GM19351 (cell line): Measurements from ENCODE around the gene KANSL1.

Experiments used
- ATAC-seq: cut with Tn5 transposase; IDR thresholded peaks from one replicate; pipeline ENCODE4 v1.9.1; 2021; ENCODE audit warnings: mild to moderate bottlenecking, moderate library complexity; ENCODE audit not compliant: unreplicated experiment

Gene KANSL1

DNA sequence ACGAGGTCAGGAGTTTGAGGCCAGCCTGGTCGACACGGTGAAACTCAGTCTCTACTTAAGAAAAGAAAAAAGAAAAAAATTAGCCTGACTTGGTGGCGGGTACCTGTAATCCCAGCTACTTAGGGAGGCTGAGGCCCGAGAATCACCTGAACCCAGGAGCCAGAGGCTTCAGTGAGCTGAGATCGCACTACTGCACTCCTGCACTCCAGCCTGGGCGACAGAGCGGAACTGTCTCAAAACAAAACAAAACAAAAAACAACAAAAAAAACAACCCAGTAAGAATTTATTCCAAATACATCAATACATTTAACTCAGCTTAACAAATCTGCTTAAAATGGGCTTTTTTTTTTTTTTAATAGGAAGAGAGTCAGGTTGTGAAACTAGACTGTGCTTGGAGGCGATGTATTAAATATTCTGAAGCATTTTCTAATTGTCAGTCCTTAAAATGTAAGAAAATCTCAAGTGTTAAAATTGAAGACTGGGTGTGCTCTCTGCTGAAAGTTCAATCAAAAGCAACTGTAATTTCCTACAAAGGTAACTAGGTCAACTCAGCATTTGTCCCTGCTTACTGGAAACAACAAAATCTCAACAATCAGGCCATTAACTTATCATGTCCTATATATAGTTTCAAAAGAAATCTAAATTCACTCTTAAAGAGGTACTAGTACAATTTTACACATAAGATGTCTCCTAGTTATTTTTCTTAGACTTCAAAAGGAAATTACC, 23.2 kb downstream of the KANSL1 start:
- ATAC-seq: no peak

DNA sequence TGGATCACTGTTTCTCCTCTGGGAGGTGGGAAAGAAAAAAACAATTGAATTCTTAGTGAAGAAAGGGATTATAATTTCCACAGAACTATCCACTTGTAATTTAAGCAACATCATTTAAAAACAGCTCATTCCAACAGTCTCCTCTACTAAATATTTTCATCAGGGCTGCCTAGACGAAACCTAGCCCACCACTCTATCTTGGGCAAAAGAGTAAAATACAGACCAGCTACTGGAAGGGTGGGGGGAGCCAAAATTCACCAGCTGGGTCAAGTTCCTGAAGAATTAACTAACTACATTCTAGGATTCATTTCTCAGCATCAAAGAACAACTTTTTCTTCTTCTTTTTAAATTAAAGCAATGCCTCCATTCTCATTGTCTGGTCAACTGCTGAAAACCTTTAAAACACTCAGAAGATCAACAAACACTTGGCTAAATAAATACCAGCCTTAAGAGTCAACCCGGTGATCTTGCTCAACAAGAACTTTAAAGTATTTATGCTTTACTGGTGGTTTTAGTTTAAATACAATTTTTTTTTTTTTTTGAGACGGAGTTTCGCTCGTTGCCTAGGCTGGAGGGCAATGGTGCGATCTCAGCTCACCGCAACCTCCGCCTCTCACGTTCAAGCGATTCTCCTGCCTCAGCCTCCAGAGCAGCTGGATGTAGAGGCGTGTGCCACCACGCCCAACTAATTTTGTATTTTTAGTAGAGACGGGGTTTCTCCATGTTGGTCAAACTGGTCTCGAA, 25.2 kb downstream of the KANSL1 start:
- no peak for ATAC-seq

GRCh38 chr17:46167267-46167666, 26.0 kb downstream of the KANSL1 start:
- no peak for ATAC-seq

- no peak for ATAC-seq
Measured at GRCh38 chr17:46166692-46167249, 26.5 kb downstream of the KANSL1 start.

- ATAC-seq: no peak
Measured at GRCh38 chr17:46163929-46164594, 29.2 kb downstream of the KANSL1 start.

DNA sequence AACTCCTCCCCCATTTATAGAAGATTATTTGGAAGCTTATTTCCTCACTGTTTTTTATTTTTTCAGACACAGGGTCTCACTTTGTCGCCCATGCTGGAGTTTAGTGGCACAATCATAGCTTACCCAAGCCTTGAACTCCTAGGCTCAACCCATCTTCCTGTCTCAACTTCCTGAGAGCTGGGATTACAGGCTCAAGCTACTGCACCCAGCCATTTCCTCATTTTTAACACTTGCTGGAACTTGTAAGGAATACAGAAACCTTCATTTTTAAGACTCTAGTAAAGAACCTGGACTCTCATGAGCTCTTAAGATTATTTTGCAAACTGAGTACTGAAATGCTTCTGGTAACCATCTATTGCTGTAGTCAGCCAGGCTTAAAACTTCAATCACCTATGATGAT, 29.9 kb downstream of the KANSL1 start:
- ATAC-seq: no peak

DNA sequence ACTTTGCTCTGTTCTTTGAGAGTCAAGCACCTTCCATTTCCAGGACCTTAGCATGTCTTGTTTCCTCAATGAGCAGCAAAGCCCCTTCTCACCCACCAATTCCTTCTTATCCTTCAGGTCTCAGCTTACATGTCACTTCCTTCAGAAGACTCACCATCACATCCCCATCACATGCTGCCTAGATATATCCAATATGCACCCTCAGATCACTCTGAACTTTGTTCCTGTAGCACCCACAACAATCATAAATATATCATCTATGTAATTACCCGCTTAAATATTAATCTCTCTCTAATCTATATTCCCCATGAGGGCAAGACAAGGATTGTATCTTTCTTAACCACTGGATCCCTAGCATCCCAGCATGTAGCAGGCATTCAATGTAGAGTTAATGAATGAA, 30.4 kb downstream of the KANSL1 start:
- ATAC-seq: no peak

DNA sequence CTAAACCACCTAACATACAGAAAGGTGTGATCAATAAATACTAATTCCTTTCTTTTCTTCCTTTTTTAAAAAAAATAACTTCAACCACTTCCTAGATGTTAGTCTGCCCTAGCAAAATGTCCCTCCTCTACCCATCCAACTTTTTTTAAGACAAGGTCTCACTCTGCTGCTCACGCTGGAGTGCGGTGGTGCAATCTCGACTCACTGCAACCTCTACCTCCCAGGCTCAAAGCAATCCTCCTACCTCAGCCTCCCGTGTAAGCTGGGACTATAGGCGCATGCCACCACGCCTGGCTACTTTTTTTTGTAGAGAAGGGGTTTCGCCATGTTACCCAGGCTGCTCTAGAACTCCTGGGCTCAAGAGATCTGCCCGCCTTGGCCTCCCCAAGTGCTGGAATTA, 33.1 kb downstream of the KANSL1 start:
- no peak for ATAC-seq

- ATAC-seq: no peak
Measured at GRCh38 chr17:46159686-46160085, 33.5 kb downstream of the KANSL1 start.

GRCh38 chr17:46158323-46159296, 34.6 kb downstream of the KANSL1 start:
- ATAC-seq: no peak

DNA sequence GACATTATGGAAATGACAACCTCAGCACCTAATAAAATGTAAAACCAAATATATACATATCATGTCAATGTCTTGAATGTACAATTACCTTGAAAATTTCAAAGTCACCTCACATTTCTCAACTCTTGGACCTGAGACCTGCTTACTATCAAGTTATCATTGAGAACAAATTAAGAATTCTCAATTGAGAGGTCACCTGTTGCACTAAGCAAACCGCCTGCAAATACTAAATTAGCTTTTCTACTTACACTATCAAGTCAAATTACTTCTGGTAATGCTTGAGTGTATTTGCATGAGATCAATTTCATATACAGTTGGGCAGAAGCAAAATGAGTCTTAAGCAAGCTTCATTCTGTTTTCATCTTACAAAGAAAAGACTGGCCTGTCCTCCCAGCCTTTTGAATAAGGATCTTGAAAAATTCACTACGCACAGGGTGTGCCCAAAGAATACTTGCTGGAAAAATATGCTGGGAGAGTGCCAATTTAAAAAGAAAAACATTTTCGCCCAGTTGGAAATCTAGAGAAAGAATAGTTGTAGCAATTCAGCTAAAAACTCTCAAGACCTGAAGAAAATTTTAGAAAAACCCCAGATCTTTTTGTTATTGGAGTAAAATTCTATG, 35.7 kb downstream of the KANSL1 start:
- ATAC-seq: no peak

- ATAC-seq: no peak
Measured at GRCh38 chr17:46154151-46154816, 38.9 kb downstream of the KANSL1 start.

GRCh38 chr17:46152423-46152822, 40.8 kb downstream of the KANSL1 start:
- ATAC-seq: no peak

GRCh38 chr17:46151762-46152161, 41.5 kb downstream of the KANSL1 start:
- ATAC-seq: no peak

DNA sequence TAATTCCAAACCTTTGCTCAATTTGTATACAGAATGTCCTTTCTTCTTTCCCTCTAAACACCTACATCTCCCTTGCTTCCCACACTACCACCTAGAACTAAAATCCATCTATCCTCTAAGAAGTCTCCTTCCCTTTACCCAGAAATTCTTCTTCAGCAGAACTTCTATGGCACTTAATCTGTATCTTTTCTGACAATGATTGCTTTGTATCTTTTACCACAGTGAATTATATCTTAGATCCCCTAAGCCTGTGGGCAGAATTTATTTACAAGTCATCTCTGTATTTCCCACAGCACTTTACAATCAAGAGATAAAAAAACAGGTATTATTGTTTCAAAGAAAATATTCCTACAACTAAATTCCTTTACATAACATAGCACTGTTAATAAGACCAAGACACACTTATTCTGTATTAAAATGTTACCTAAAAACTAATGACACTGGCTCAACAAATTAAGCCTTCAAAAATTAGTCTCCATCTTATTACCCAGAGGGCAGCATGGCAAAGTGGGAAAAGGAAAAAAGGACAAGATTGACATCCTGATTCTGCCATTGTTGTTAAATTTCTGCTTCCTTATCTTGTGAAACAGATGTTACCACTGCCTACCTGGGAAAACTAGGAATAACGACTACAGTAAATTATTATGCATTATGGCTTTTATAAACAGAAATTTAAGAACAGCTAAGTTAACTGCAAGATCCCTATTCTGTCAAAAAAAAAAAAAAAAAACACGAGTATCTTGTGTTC, 42.8 kb downstream of the KANSL1 start:
- ATAC-seq: no peak

- no peak for ATAC-seq
Measured at GRCh38 chr17:46148247-46148646, 45.0 kb downstream of the KANSL1 start.

DNA sequence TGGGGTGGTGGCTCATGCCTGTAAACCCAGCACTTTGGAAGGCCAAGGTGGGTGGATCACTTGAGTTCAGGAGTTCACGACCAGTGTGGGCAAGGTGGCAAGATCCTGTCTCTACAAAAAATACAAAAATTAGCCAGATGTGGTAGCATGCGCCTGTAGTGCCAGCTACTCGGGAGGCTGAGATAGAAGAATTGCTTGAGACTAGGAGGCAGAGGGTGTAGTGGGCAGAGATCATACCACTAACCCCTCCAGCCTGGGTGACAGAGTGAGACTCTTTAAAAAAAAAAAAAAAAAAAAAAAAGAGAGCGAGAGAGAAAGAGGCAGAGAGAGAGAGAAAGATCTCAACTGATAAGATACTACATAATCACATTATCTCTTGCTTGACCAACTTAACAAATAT, 45.9 kb downstream of the KANSL1 start:
- ATAC-seq: no peak

DNA sequence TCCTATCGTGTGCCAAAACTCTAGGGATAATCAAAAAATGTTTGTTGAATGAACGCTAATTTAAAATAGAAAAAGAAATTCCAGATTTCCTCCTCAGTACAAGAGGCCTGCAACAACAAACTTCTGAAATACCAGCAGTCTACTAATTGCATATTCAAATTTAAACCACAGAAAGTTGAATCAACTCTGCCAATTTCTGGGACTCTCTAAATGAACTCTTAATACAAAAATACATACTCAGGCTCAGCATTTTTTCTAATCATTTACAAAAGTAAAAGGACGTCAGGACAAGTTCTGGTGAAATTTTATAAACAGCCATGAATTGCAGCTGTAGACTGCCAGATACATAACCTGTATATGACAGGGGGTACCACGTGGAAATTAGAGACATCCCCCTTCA, 49.0 kb downstream of the KANSL1 start:
- no peak for ATAC-seq

DNA sequence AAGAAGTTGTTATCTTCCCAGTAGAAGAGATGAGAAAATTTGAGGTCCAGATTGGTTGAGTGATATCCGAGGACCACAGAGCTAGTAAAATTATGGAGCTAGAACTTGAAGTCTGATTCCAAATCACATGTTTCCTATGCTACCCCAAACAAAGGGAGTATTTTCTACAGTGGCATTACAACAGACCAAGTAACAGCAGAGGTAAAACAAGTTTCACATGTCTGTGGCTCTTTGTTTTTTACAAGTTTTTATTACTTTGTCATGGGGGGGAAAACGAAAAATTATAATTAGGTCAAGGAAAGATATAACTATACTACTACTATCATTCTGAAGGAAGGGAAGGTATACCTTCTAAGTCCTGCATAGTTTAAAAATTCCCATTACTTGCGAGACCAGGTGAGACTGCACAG, 49.4 kb downstream of the KANSL1 start:
- ATAC-seq: no peak
